WTC11 (cell line): ENCODE results near the gene TDRD9. TPM values are rescaled to one million over a fixed set of nuclear protein-coding genes. Genes with fewer than 3 reads are reported as not detected.

Source experiments
- ATAC-seq: fragments of 200-7000 bp; cut with Tn5 transposase; 2 replicates; pipeline ENCODE4 v1.10.0; 2021; ENCODE audit warnings: mild to moderate bottlenecking, moderate library complexity
- CTCF ChIA-PET: fragments of 300-600 bp; sonication (Branson Sonifier 250); formaldehyde crosslinking; loops from one replicate; lab custom pipeline; 2021; ENCODE audit warnings: antibody characterized with exemption; lab: Charles Lee
- POLR2A ChIA-PET: fragments of 350-600 bp; sonication (Branson Sonifier 250); formaldehyde crosslinking; loops from one replicate; lab custom pipeline; 2021; ENCODE audit warnings: antibody characterized with exemption; lab: Charles Lee
- DNase-seq: peaks from one replicate; pipeline ENCODE4 v3.0.0; 2021; ENCODE audit warnings: low spot score
- H3K27ac Mint-ChIP-seq: 2 replicates; pipeline ENCODE4 v1.8.0; 2021; ENCODE audit warnings: mixed read lengths
- H3K27me3 Mint-ChIP-seq: 2 replicates; pipeline ENCODE4 v1.8.0; 2021; ENCODE audit warnings: low read depth, mild to moderate bottlenecking, moderate library complexity, mixed read lengths
- H3K36me3 Mint-ChIP-seq: 2 replicates; pipeline ENCODE4 v1.8.0; 2021; ENCODE audit warnings: mixed read lengths
- H3K4me1 Mint-ChIP-seq: 2 replicates; pipeline ENCODE4 v1.8.0; 2022; ENCODE audit warnings: mixed read lengths
- H3K4me3 Mint-ChIP-seq: 2 replicates; pipeline ENCODE4 v1.8.0; 2021; ENCODE audit warnings: mild to moderate bottlenecking, moderate library complexity, mixed read lengths
- H3K9me3 Mint-ChIP-seq: 2 replicates; pipeline ENCODE4 v1.8.0; 2021; ENCODE audit warnings: mixed read lengths
- EMX1 ChIP-seq: fragments of 250-450 bp; sonication (Bioruptor Pico); IDR thresholded peaks from 2 replicates; pipeline ENCODE4 v1.8.0; 2021; ENCODE audit warnings: mild to moderate bottlenecking
- ESRRA ChIP-seq: sonication (generic); formaldehyde crosslinking; IDR thresholded peaks from 2 replicates; pipeline ENCODE4 v1.8.1; 2022; ENCODE audit warnings: mild to moderate bottlenecking, missing genetic modification reagents, borderline replicate concordance
- KAT7 ChIP-seq: sonication (generic); formaldehyde crosslinking; IDR thresholded peaks from 2 replicates; pipeline ENCODE4 v1.8.1; 2023; ENCODE audit warnings: missing genetic modification reagents, mild to moderate bottlenecking, borderline replicate concordance
- MXD4 ChIP-seq: fragments of 250-450 bp; sonication (Bioruptor Pico); IDR thresholded peaks from 2 replicates; pipeline ENCODE4 v1.8.0; 2021; ENCODE audit warnings: mild to moderate bottlenecking, moderate library complexity, borderline replicate concordance
- NR1H2 ChIP-seq: sonication (generic); formaldehyde crosslinking; IDR thresholded peaks from 2 replicates; pipeline ENCODE4 v1.9.0; 2021; ENCODE audit warnings: mild to moderate bottlenecking, moderate library complexity, missing genetic modification reagents
- SOX15 ChIP-seq: fragments of 250-450 bp; sonication (Bioruptor Pico); IDR thresholded peaks from 2 replicates; pipeline ENCODE4 v1.9.0; 2021; ENCODE audit warnings: mild to moderate bottlenecking
- TEAD1 ChIP-seq: sonication (generic); formaldehyde crosslinking; IDR thresholded peaks from 2 replicates; pipeline ENCODE4 v1.8.0; 2022; ENCODE audit warnings: mild to moderate bottlenecking, missing genetic modification reagents
- TP53 ChIP-seq: sonication (generic); formaldehyde crosslinking; IDR thresholded peaks from 2 replicates; pipeline ENCODE4 v1.8.1; 2023; ENCODE audit warnings: mild to moderate bottlenecking, missing genetic modification reagents
- ZBTB21 ChIP-seq: sonication (generic); formaldehyde crosslinking; IDR thresholded peaks from 2 replicates; pipeline ENCODE4 v1.8.1; 2023; ENCODE audit warnings: mild to moderate bottlenecking, missing genetic modification reagents, borderline replicate concordance
- ZNF416 ChIP-seq: fragments of 250-450 bp; sonication (Bioruptor Pico); IDR thresholded peaks from 2 replicates; pipeline ENCODE4 v1.9.0; 2021; ENCODE audit warnings: mild to moderate bottlenecking, inconsistent platforms
- ZNF423 ChIP-seq: fragments of 250-450 bp; sonication (Bioruptor Pico); IDR thresholded peaks from 2 replicates; pipeline ENCODE4 v2.1.2; 2022; ENCODE audit warnings: mild to moderate bottlenecking, moderate library complexity
- total RNA-seq: library from RNA; stranded (reverse); gene quantifications from 3 replicates; pipeline ENCODE4 v1.2.3, GENCODE V29; 2021
- TF ChIP-seq, protein P1 (sequence below): sonication (generic); formaldehyde crosslinking; IDR thresholded peaks from 2 replicates; pipeline ENCODE4 v1.8.1; 2023; ENCODE audit warnings: mild to moderate bottlenecking, missing genetic modification reagents
- TF ChIP-seq, protein P2 (sequence below): sonication (generic); formaldehyde crosslinking; conservative IDR thresholded peaks from 2 replicates; pipeline ENCODE4 v1.8.1; 2022; ENCODE audit warnings: mild to moderate bottlenecking, missing genetic modification reagents
- TF ChIP-seq, protein P3 (sequence below): fragments of 250-450 bp; sonication (Bioruptor Pico); IDR thresholded peaks from 2 replicates; pipeline ENCODE4 v1.9.0; 2021; ENCODE audit warnings: moderate library complexity, mild to moderate bottlenecking, inconsistent platforms, borderline replicate concordance
- TF ChIP-seq, protein P4 (sequence below): fragments of 250-450 bp; sonication (Bioruptor Pico); IDR thresholded peaks from 2 replicates; pipeline ENCODE4 v2.1.2; 2022; ENCODE audit warnings: mild to moderate bottlenecking, moderate library complexity
- TF ChIP-seq, protein P5 (sequence below): sonication (generic); formaldehyde crosslinking; IDR thresholded peaks from 2 replicates; pipeline ENCODE4 v1.8.1; 2023; ENCODE audit warnings: mild to moderate bottlenecking, missing genetic modification reagents
- TF ChIP-seq, protein P6 (sequence below): sonication (generic); formaldehyde crosslinking; IDR thresholded peaks from 2 replicates; pipeline ENCODE4 v1.8.0; 2022; ENCODE audit warnings: mild to moderate bottlenecking, missing genetic modification reagents
- TF ChIP-seq, protein P7 (sequence below): sonication (generic); formaldehyde crosslinking; IDR thresholded peaks from 2 replicates; pipeline ENCODE4 v1.8.0; 2022; ENCODE audit warnings: mild to moderate bottlenecking, missing genetic modification reagents
- TF ChIP-seq, protein P8 (sequence below): sonication (generic); formaldehyde crosslinking; IDR thresholded peaks from 2 replicates; pipeline ENCODE4 v1.8.1; 2022; ENCODE audit warnings: mild to moderate bottlenecking, missing genetic modification reagents, moderate library complexity, borderline replicate concordance
- TF ChIP-seq, protein P9 (sequence below): sonication (generic); formaldehyde crosslinking; IDR thresholded peaks from 2 replicates; pipeline ENCODE4 v1.8.0; 2022; ENCODE audit warnings: mild to moderate bottlenecking, missing genetic modification reagents
- TF ChIP-seq, protein P10 (sequence below): sonication (generic); formaldehyde crosslinking; IDR thresholded peaks from 2 replicates; pipeline ENCODE4 v1.8.0; 2023; ENCODE audit warnings: missing genetic modification reagents
- TF ChIP-seq, protein P11 (sequence below): fragments of 250-450 bp; sonication (Bioruptor Pico); IDR thresholded peaks from 2 replicates; pipeline ENCODE4 v1.9.0; 2021; ENCODE audit warnings: mild to moderate bottlenecking, borderline replicate concordance

TDRD9 gene
- total RNA-seq, 1 experiment from 2014 or later, result 0.17 TPM

DNA sequence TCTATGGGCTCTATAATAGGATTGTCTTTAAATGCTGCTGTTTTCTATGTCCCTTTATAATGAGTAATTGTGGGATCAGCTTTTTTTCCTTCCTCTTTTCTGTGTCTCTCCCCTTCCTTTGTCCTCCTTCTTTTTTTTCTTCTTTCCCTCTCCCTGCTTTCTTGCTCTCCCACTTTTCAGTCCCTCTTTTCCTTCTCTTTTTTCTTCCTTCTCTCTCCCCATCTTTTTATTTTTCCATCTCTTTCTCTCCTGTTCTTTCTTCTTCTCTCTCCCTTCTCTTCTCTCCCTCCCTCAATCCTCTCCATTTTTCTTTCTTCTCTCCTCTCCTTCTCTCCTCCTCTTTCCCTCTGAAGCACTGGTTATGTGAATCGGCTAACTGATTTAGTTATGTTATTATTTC lies 76.6 kb downstream of the TDRD9 start (continued):
- TF ChIP-seq, protein P1, sequence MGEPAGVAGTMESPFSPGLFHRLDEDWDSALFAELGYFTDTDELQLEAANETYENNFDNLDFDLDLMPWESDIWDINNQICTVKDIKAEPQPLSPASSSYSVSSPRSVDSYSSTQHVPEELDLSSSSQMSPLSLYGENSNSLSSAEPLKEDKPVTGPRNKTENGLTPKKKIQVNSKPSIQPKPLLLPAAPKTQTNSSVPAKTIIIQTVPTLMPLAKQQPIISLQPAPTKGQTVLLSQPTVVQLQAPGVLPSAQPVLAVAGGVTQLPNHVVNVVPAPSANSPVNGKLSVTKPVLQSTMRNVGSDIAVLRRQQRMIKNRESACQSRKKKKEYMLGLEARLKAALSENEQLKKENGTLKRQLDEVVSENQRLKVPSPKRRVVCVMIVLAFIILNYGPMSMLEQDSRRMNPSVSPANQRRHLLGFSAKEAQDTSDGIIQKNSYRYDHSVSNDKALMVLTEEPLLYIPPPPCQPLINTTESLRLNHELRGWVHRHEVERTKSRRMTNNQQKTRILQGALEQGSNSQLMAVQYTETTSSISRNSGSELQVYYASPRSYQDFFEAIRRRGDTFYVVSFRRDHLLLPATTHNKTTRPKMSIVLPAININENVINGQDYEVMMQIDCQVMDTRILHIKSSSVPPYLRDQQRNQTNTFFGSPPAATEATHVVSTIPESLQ (CRISPR knock-in tag), result no peak
- TF ChIP-seq, protein P2, sequence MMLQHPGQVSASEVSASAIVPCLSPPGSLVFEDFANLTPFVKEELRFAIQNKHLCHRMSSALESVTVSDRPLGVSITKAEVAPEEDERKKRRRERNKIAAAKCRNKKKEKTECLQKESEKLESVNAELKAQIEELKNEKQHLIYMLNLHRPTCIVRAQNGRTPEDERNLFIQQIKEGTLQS (CRISPR knock-in tag), result no peak
- TF ChIP-seq, protein P3, sequence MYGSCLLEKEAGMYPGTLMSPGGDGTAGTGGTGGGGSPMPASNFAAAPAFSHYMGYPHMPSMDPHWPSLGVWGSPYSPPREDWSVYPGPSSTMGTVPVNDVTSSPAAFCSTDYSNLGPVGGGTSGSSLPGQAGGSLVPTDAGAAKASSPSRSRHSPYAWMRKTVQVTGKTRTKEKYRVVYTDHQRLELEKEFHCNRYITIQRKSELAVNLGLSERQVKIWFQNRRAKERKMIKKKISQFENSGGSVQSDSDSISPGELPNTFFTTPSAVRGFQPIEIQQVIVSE (CRISPR knock-in tag), result no peak
- no peak for TF ChIP-seq MXD4 (CRISPR knock-in tag)
- no peak for TF ChIP-seq KAT7
- no peak for TF ChIP-seq TP53 (CRISPR knock-in tag)
- TF ChIP-seq, protein P4, sequence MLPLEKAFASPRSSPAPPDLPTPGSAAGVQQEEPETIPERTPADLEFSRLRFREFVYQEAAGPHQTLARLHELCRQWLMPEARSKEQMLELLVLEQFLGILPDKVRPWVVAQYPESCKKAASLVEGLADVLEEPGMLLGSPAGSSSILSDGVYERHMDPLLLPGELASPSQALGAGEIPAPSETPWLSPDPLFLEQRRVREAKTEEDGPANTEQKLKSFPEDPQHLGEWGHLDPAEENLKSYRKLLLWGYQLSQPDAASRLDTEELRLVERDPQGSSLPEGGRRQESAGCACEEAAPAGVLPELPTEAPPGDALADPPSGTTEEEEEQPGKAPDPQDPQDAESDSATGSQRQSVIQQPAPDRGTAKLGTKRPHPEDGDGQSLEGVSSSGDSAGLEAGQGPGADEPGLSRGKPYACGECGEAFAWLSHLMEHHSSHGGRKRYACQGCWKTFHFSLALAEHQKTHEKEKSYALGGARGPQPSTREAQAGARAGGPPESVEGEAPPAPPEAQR (CRISPR knock-in tag), result no peak
- TF ChIP-seq, protein P5, sequence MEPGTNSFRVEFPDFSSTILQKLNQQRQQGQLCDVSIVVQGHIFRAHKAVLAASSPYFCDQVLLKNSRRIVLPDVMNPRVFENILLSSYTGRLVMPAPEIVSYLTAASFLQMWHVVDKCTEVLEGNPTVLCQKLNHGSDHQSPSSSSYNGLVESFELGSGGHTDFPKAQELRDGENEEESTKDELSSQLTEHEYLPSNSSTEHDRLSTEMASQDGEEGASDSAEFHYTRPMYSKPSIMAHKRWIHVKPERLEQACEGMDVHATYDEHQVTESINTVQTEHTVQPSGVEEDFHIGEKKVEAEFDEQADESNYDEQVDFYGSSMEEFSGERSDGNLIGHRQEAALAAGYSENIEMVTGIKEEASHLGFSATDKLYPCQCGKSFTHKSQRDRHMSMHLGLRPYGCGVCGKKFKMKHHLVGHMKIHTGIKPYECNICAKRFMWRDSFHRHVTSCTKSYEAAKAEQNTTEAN, result no peak

DNA sequence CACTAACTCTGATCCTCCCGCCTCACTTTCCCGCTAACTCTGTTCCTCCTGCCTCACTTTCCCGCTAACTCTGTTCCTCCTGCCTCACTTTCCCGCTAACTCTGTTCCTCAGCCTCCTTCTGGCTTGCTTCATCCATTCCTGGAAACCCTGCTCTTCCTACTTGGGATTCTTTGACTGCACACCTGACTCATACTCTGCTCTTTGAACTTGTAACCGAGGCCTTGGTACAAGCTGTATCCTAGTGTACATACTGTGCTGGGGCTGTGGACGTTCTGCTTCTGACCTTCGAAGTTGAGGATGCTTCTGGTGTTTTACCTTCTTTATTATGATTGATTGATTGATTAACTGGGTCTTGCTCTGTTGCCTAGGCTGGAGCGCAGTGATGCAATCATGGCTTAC lies 77.2 kb downstream of the TDRD9 start:
- ChIA-PET POLR2A (no interaction called here), CTCF (interaction anchor here (1.1 kb wide), 1 partner anchor 105 kb away, joined by 3 read pairs; no protein-coding TSS in a partner anchor)
- no peaks in the 10 kb centered on the region for H3K4me1 Mint-ChIP-seq
- no peak overlapping the region for H3K4me3 Mint-ChIP-seq
- no peaks in the 10 kb centered on the region for H3K9me3 Mint-ChIP-seq
- ATAC-seq, result no peak
- H3K27ac Mint-ChIP-seq, result no peak overlapping the region
- no peak for DNase-seq
- no peaks in the 10 kb centered on the region for H3K36me3 Mint-ChIP-seq
- no peaks in the 10 kb centered on the region; the same call in 1 of the 2 replicates for H3K27me3 Mint-ChIP-seq
- TF ChIP-seq, protein P6, sequence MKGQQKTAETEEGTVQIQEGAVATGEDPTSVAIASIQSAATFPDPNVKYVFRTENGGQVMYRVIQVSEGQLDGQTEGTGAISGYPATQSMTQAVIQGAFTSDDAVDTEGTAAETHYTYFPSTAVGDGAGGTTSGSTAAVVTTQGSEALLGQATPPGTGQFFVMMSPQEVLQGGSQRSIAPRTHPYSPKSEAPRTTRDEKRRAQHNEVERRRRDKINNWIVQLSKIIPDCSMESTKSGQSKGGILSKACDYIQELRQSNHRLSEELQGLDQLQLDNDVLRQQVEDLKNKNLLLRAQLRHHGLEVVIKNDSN (CRISPR knock-in tag), result no peak
- TF ChIP-seq, protein P7, sequence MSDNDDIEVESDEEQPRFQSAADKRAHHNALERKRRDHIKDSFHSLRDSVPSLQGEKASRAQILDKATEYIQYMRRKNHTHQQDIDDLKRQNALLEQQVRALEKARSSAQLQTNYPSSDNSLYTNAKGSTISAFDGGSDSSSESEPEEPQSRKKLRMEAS (CRISPR knock-in tag), result no peak
- no peak for TF ChIP-seq EMX1 (CRISPR knock-in tag)
- no peak for TF ChIP-seq TEAD1 (CRISPR knock-in tag)
- TF ChIP-seq, protein P8, sequence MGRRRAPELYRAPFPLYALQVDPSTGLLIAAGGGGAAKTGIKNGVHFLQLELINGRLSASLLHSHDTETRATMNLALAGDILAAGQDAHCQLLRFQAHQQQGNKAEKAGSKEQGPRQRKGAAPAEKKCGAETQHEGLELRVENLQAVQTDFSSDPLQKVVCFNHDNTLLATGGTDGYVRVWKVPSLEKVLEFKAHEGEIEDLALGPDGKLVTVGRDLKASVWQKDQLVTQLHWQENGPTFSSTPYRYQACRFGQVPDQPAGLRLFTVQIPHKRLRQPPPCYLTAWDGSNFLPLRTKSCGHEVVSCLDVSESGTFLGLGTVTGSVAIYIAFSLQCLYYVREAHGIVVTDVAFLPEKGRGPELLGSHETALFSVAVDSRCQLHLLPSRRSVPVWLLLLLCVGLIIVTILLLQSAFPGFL (CRISPR knock-in tag), result no peak
- no peak for TF ChIP-seq ZBTB21 (CRISPR knock-in tag)
- no peak for TF ChIP-seq ZNF416 (CRISPR knock-in tag)
- no peak for TF ChIP-seq NR1H2 (CRISPR knock-in tag)
- TF ChIP-seq, protein P9, sequence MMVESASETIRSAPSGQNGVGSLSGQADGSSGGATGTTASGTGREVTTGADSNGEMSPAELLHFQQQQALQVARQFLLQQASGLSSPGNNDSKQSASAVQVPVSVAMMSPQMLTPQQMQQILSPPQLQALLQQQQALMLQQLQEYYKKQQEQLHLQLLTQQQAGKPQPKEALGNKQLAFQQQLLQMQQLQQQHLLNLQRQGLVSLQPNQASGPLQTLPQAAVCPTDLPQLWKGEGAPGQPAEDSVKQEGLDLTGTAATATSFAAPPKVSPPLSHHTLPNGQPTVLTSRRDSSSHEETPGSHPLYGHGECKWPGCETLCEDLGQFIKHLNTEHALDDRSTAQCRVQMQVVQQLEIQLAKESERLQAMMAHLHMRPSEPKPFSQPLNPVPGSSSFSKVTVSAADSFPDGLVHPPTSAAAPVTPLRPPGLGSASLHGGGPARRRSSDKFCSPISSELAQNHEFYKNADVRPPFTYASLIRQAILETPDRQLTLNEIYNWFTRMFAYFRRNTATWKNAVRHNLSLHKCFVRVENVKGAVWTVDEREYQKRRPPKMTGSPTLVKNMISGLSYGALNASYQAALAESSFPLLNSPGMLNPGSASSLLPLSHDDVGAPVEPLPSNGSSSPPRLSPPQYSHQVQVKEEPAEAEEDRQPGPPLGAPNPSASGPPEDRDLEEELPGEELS (CRISPR knock-in tag), result no peak
- TF ChIP-seq, protein P10, sequence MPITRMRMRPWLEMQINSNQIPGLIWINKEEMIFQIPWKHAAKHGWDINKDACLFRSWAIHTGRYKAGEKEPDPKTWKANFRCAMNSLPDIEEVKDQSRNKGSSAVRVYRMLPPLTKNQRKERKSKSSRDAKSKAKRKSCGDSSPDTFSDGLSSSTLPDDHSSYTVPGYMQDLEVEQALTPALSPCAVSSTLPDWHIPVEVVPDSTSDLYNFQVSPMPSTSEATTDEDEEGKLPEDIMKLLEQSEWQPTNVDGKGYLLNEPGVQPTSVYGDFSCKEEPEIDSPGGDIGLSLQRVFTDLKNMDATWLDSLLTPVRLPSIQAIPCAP (CRISPR knock-in tag), result no peak
- no peak for TF ChIP-seq ESRRA (CRISPR knock-in tag)
- TF ChIP-seq, protein P11, sequence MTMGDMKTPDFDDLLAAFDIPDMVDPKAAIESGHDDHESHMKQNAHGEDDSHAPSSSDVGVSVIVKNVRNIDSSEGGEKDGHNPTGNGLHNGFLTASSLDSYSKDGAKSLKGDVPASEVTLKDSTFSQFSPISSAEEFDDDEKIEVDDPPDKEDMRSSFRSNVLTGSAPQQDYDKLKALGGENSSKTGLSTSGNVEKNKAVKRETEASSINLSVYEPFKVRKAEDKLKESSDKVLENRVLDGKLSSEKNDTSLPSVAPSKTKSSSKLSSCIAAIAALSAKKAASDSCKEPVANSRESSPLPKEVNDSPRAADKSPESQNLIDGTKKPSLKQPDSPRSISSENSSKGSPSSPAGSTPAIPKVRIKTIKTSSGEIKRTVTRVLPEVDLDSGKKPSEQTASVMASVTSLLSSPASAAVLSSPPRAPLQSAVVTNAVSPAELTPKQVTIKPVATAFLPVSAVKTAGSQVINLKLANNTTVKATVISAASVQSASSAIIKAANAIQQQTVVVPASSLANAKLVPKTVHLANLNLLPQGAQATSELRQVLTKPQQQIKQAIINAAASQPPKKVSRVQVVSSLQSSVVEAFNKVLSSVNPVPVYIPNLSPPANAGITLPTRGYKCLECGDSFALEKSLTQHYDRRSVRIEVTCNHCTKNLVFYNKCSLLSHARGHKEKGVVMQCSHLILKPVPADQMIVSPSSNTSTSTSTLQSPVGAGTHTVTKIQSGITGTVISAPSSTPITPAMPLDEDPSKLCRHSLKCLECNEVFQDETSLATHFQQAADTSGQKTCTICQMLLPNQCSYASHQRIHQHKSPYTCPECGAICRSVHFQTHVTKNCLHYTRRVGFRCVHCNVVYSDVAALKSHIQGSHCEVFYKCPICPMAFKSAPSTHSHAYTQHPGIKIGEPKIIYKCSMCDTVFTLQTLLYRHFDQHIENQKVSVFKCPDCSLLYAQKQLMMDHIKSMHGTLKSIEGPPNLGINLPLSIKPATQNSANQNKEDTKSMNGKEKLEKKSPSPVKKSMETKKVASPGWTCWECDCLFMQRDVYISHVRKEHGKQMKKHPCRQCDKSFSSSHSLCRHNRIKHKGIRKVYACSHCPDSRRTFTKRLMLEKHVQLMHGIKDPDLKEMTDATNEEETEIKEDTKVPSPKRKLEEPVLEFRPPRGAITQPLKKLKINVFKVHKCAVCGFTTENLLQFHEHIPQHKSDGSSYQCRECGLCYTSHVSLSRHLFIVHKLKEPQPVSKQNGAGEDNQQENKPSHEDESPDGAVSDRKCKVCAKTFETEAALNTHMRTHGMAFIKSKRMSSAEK, result no peak
- TF ChIP-seq ZNF423 (CRISPR knock-in tag), result no peak
- TF ChIP-seq SOX15 (CRISPR knock-in tag), result no peak
